CD4-positive, alpha-beta T cell treated with Interleukin-2 at 100 ng/mL for 4 hours (primary cell): ENCODE measurements around the gene PGAM4.
"Not testable (repeated sequence)": the region's sequence is repeated elsewhere in the genome, so short reads cannot be mapped to it uniquely, and the experiment has no call there.

Source experiments
- DNase-seq: peaks from one replicate; pipeline ENCODE4 v3.0.0-alpha.2; 2020; ENCODE audit warnings: low spot score

PGAM4 gene

DNA sequence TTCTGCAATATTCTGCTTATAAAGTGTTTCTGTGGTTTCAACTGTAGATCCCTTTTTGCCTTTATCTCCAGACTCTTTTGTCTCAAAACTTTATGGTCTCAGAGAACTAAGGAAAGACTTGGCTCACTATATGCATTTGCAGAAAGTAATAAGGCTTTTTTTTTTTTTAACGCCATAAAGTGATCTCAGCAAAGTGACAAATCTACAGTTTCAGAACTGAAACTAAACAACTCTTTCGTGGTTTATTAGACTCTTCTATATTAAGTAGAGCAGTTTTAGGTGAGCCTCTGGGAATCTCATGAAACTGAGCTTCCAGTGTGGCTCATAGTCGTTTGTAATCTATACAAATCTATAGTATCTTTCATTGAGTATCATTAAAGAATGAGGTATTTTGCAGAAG, 43.7 kb downstream of the PGAM4 start:
- no peak for DNase-seq

DNA sequence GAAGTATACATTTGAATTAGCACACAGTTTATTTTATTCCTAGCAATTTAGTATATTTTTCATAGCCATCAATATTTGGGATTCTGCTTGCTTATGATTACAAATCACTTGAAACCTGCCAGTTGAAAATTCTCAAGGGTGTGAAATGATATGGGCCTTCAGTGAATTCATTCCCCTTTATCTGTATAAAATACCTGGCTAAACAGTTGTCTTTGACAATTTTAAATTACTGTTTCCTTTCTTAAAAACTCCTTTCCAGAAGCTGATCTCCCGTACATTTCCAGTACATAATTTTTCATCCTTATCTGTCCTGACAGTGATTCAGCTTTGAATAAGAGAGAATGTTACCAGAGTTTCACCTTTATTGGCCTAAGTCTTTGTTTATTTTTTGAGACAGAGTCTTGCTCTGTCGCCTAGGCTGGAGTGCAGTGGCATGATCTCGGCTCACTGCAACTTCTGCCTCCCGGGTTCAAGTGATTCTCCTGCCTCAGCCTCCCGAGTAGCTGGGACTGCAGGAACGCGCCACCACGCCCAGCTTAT, 45.0 kb downstream of the PGAM4 start:
- DNase-seq, result no peak

DNA sequence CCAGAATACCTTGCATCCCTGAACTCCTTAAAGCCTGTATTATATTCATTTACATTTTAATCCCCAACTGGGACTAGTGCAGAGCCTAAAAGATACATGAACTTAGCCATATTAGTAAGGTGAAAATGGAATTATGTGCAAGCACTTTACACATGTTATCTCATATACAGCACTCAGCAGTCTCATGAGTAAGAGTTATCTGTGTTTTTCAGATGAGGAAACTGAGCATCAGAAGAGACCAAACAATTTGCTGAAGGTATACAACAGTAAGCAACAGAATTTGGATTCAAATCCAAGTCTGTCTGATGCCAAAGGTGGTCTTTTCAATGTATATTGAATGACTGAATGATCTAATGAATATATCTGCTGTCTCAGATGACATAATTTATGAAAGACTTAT, 46.7 kb downstream of the PGAM4 start:
- DNase-seq, result no peak

DNA sequence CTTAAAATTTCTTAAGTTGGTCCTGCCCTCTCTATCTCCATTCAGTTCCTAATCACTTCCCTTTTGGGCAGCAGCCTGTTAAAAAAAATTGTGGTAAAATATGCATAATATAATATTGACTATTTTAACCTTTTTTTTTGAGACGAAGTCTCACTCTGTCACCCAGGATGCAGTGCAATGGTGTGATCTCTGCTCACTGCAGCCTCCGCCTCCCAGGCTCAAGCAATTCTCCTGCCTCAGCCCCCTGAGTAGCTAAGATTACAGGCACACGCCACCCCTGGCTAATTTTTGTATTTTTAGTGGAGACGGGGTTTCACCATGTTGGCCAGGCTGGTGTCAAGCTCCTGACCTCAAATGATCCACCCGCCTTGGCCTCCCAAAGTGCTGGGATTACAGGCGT, 50.1 kb downstream of the PGAM4 start:
- not testable (repeated sequence) for DNase-seq

DNA sequence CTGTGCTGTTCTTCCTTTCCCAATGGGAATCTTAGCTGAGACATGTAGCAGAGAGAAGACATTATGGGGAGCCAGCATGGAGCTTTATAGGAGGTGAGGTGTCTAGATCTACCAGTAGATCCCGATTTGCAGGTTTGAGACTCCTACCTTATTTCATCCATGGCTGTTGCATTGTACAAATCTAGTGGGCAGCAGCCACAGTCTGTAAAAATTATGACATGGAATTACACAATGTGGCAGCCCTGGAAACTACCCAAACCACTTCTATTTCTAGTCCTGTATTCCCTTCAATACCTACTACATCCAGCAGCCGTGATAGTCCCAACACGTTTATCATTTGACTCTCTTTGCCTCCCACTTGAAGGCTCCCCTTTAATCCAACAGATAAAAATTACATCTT, 50.9 kb downstream of the PGAM4 start:
- DNase-seq, result no peak
